IMR-90 (cell line): Measurements from ENCODE around the gene MAPK1.
"Not testable (repeated sequence)": the region's sequence is repeated elsewhere in the genome, so short reads cannot be mapped to it uniquely, and the experiment has no call there.

Experiments used
- CTCF ChIP-seq: conservative IDR thresholded peaks from 2 replicates; pipeline ENCODE4 v1.5.1; 2012; ENCODE audit warnings: mild to moderate bottlenecking, low read depth, low read length, improper control_type of control experiment
- MXI1 ChIP-seq: IDR thresholded peaks from 2 replicates; pipeline ENCODE4 v1.6.1; 2012; ENCODE audit warnings: low read depth, mild to moderate bottlenecking, low read length, moderate library complexity, borderline replicate concordance
- POLR2A ChIP-seq: IDR thresholded peaks from 2 replicates; pipeline ENCODE4 v1.6.1; 2012; ENCODE audit warnings: mild to moderate bottlenecking, low read depth, low read length
- RAD21 ChIP-seq: IDR thresholded peaks from 2 replicates; pipeline ENCODE4 v1.6.1; 2012; ENCODE audit warnings: low read length, improper control_type of control experiment
- RFX5 ChIP-seq: IDR thresholded peaks from 2 replicates; pipeline ENCODE4 v1.8.0; 2012; ENCODE audit warnings: low read depth, mild to moderate bottlenecking, low read length, moderate library complexity
- USF2 ChIP-seq: fragments of 150-350 bp; IDR thresholded peaks from 2 replicates; pipeline ENCODE4 v1.6.1; 2017; ENCODE audit warnings: mild to moderate bottlenecking, antibody characterized with exemption, low read length, low read depth

- TF ChIP-seq CTCF, RAD21, RFX5, MXI1, POLR2A, USF2: not testable (repeated sequence)
Observed at GRCh38 chr22:21787565-21787964, 79.9 kb downstream of the MAPK1 start.
